ENCODE measurements around the gene RENBP. TPM values are rescaled to one million over a fixed set of nuclear protein-coding genes. Genes with fewer than 3 reads are reported as not detected.

The RENBP gene
- total RNA-seq, 1 experiment from 2014 or later = 15.5 TPM

GRCh38 chrX:153926858-153927671 is 17.4 kb downstream of the RENBP start:
- in situ Hi-C loops (cut with HindIII; ENCODE audit: low pct_unique_long_range_greater_than_20kb, low sequenced_read_pairs) = no loop called here
- no peak for DNase-seq (ENCODE audit: low read depth)

DNA sequence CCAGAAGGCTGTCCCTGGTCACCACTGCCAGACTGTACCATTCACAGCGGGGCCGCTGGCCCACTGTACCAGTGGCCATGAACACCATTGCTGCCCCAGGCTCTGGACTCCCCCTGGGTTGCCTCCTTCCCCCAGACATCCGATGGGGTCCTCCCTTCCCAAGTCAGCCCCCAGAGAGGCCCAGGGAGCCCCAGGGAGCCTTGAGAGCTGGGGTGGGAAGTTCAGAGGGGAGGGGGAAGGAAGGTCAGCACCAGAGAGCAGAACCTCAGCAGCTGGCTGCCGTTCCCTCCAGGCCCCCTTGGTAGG is 17.9 kb downstream of the RENBP start:
- no peak for DNase-seq (ENCODE audit: low read depth)
- in situ Hi-C loops (cut with HindIII; ENCODE audit: low pct_unique_long_range_greater_than_20kb, low sequenced_read_pairs) = no loop called here

GRCh38 chrX:153925739-153926551 is 18.5 kb downstream of the RENBP start, which contains the start of gene ARHGAP4:
TSS of gene ARHGAP4 (minus strand) at chrX:153926264. CDS start at chrX:153926202, 62 bp downstream.
- no peak for DNase-seq (ENCODE audit: low read depth)
- in situ Hi-C loops (cut with HindIII; ENCODE audit: low pct_unique_long_range_greater_than_20kb, low sequenced_read_pairs) = no loop called here

GRCh38 chrX:153925387-153925738 is 19.1 kb downstream of the RENBP start:
- DNase-seq (ENCODE audit: low read depth) = no peak
- in situ Hi-C loops (cut with HindIII; ENCODE audit: low pct_unique_long_range_greater_than_20kb, low sequenced_read_pairs) = no loop called here

- no peak for DNase-seq (ENCODE audit: low read depth)
- in situ Hi-C loops (cut with HindIII; ENCODE audit: low pct_unique_long_range_greater_than_20kb, low sequenced_read_pairs) = no loop called here
Observed at GRCh38 chrX:153924149-153924861, 20.1 kb downstream of the RENBP start.

GRCh38 chrX:153922932-153923857 is 21.2 kb downstream of the RENBP start:
- in situ Hi-C loops (cut with HindIII; ENCODE audit: low pct_unique_long_range_greater_than_20kb, low sequenced_read_pairs) = no loop called here
- DNase-seq (ENCODE audit: low read depth) = no peak

DNA sequence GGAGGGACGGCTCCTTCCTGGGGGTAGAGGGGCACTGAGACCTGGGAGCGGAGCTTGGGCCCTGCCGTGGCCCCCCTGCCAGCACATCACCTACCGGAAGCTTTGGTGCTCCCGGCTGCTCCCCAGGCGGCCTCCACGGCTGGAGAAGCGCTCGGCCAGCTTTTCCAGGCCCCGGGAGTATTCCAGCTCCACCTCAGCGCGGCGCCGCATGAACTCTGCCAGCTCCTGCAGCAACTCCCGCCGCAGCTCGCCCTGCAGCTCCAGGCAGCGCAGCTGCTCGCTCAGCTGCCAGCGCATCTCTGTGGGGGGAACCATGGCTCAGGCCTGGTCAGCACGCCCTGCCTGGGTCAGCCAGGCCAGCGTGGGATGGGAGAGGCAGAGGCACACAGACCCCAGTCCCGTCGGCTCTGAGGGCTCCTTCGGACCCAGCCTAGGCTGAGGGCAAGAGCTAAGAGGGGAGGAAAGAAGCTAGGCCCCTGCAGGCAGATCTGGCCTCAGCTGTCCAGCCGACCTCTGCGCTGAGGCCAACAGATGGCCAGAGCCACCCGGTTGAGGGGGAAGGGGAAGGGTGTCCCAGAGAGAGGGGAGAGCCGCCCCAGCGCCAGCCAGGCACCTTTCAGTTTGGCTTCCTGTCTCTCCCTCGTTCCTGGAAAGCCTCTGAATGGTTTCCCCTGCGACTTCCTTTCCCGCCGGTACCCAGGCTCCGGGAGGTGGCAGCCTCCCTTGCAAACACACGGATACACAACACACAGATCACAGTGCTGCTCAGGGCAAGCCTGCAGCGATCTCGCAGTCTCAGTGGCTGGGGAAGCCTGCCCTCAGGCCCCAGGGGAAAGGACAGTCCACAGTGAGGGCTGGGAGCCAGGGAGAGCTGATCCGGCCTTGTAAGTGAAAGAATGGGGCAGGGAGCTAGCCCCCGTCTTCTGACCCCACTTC is 22.7 kb downstream of the RENBP start:
- in situ Hi-C loops (cut with HindIII; ENCODE audit: low pct_unique_long_range_greater_than_20kb, low sequenced_read_pairs) = no loop called here
- no peak for DNase-seq (ENCODE audit: low read depth)

DNA sequence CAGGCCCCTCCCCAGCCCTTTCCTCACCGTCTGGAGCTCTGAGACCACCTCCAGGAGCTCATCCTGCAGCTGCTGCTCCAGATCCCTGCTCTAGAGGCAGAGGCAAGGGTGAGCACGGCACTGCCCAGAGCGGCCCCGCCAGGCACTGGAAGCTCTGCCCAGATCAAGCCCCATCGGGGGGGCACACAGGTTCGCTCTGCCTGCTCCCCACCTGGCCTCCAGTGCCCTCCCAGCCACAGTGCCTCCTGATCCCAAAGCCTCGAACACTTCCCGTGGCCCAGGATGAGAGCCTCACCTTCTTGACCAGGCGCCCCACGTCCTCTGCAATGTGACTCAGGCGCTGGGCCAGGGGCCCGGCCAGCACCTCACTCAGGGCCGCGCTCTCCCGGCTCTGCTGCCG is 23.4 kb downstream of the RENBP start:
- no peak for DNase-seq (ENCODE audit: low read depth)
- in situ Hi-C loops (cut with HindIII; ENCODE audit: low pct_unique_long_range_greater_than_20kb, low sequenced_read_pairs) = no loop called here

DNA sequence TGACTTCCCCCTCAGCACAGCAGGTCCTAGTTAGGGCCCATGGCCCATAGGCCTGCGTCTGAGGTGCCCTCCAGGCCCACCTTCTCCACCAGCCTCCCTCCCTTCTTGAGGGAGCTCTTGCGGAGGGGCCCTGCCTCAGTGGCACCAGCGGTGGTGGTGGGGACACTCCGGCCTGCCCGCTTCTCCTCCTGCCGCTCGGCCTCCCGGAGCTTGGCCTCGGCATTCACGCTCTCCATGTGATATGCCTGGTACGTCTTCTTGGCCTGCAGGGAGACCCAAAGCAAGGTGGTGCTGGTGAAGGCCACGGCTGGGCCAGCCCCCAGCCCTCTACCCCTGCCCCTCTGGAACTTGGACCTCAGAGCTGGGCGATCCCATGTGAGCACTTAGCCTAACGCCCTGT is 23.9 kb downstream of the RENBP start:
- in situ Hi-C loops (cut with HindIII; ENCODE audit: low pct_unique_long_range_greater_than_20kb, low sequenced_read_pairs) = no loop called here
- no peak for DNase-seq (ENCODE audit: low read depth)

- in situ Hi-C loops (cut with HindIII; ENCODE audit: low pct_unique_long_range_greater_than_20kb, low sequenced_read_pairs) = no loop called here
- DNase-seq (ENCODE audit: low read depth) = no peak
Observed at GRCh38 chrX:153919281-153919680, 25.2 kb downstream of the RENBP start.

- no peak for DNase-seq (ENCODE audit: low read depth)
- in situ Hi-C loops (cut with HindIII; ENCODE audit: low pct_unique_long_range_greater_than_20kb, low sequenced_read_pairs) = no loop called here
Observed at GRCh38 chrX:153917869-153918268, 26.6 kb downstream of the RENBP start.

DNA sequence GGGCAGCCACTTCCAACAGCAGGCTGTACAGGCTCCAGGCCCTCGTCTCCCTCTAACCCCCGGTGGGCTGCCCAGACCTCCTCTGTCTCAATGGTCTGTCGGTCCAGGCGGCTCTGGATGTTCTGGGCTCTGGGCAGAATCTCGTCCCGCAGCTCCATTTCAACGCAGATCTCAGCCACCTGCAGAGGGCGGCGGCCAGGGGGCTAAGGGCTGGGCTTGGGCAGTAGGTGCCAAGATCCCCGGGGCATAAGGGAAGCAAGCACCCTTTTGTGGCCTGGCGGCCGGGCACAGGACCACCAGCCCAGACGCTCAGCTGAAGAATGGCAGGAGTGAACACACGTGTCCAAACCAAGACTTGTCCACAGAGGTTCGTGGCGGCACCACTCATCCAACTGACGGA is 30.7 kb downstream of the RENBP start:
- no peak for DNase-seq (ENCODE audit: low read depth)
- in situ Hi-C loops (cut with HindIII; ENCODE audit: low pct_unique_long_range_greater_than_20kb, low sequenced_read_pairs) = no loop called here

GRCh38 chrX:153913211-153913610 is 31.2 kb downstream of the RENBP start:
- no peak for DNase-seq (ENCODE audit: low read depth)
- in situ Hi-C loops (cut with HindIII; ENCODE audit: low pct_unique_long_range_greater_than_20kb, low sequenced_read_pairs) = no loop called here

DNA sequence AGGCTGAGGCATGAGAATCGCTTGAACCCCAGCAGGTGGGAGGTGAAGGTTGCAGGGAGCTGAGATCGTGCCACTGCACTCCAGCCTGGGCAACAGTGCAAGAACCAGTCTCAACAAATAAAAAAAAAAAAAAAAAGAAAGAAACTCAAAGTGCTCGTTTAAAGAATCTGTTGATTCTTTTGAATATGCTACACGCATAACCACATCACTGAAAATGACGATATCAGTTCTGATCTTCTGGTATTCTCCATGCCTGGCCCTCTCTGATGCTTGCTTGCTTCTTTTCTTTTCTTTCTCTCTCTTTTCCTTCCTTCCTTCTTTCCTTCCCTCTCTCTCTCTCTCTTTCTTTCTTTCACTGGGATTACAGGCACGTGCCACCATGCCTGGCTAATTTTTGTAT is 32.6 kb downstream of the RENBP start:
- in situ Hi-C loops (cut with HindIII; ENCODE audit: low pct_unique_long_range_greater_than_20kb, low sequenced_read_pairs) = no loop called here
- DNase-seq (ENCODE audit: low read depth) = no peak

DNA sequence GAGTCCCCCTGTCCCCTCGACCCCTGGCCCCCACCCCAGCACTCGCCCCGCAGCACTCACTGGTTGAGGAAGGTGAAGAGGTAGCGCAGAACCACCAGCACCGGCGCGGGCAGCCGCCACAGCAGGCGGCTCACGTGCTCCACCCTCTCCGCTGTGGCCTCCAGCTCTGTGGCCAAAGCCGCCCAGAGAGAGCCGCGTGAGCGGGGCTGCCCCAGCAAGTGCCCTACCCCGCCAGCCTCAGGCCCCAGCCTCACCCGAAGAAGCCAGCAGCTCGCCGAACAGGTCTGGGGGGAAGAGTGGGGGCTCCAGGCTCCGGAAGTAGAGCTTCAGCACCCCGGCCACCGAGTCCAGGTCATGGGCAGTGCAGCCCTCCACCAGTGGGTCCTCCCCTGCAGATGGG is 34.0 kb downstream of the RENBP start:
- in situ Hi-C loops (cut with HindIII; ENCODE audit: low pct_unique_long_range_greater_than_20kb, low sequenced_read_pairs) = no loop called here

GRCh38 chrX:153909980-153910360 is 34.5 kb downstream of the RENBP start:
- in situ Hi-C loops (cut with HindIII; ENCODE audit: low pct_unique_long_range_greater_than_20kb, low sequenced_read_pairs) = no loop called here
- no peak for DNase-seq (ENCODE audit: low read depth)

More for the DNA sequence above, 34.0 kb downstream of the RENBP start:
- DNase-seq (ENCODE audit: low read depth) = no peak
